NCI-H460 (cell line): ENCODE measurements around the gene ABCA1. TPM values are rescaled to one million over a fixed set of nuclear protein-coding genes. Genes with fewer than 3 reads are reported as not detected.
"Not testable (repeated sequence)": the region's sequence is repeated elsewhere in the genome, so short reads cannot be mapped to it uniquely, and the experiment has no call there.

Experiments
- DNase-seq: peaks from one replicate; pipeline ENCODE4 v3.0.0-alpha.2; 2016; ENCODE audit warnings: low read depth; ENCODE audit errors: extremely low read depth
- polyA plus RNA-seq: library from polyadenylated mRNA; depleted of rRNA; stranded (reverse); fragments of >200 nt; gene quantifications from 2 replicates; pipeline ENCODE4 v1.2.3, GENCODE V29; 2014; cell fraction: nucleus; rRNA removed
- total RNA-seq: library from RNA; depleted of rRNA; stranded (reverse); fragments of >200 nt; shearing (Covaris generic); gene quantifications from 2 replicates; pipeline ENCODE4 v1.2.3, GENCODE V29; 2014; rRNA removed

Gene ABCA1, protein sequence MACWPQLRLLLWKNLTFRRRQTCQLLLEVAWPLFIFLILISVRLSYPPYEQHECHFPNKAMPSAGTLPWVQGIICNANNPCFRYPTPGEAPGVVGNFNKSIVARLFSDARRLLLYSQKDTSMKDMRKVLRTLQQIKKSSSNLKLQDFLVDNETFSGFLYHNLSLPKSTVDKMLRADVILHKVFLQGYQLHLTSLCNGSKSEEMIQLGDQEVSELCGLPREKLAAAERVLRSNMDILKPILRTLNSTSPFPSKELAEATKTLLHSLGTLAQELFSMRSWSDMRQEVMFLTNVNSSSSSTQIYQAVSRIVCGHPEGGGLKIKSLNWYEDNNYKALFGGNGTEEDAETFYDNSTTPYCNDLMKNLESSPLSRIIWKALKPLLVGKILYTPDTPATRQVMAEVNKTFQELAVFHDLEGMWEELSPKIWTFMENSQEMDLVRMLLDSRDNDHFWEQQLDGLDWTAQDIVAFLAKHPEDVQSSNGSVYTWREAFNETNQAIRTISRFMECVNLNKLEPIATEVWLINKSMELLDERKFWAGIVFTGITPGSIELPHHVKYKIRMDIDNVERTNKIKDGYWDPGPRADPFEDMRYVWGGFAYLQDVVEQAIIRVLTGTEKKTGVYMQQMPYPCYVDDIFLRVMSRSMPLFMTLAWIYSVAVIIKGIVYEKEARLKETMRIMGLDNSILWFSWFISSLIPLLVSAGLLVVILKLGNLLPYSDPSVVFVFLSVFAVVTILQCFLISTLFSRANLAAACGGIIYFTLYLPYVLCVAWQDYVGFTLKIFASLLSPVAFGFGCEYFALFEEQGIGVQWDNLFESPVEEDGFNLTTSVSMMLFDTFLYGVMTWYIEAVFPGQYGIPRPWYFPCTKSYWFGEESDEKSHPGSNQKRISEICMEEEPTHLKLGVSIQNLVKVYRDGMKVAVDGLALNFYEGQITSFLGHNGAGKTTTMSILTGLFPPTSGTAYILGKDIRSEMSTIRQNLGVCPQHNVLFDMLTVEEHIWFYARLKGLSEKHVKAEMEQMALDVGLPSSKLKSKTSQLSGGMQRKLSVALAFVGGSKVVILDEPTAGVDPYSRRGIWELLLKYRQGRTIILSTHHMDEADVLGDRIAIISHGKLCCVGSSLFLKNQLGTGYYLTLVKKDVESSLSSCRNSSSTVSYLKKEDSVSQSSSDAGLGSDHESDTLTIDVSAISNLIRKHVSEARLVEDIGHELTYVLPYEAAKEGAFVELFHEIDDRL (N-terminal part only)
- total RNA-seq = 5.9 and 6.6 TPM in 2 replicates
- 2.4 and 2.7 TPM in 2 replicates for polyA plus RNA-seq

DNA sequence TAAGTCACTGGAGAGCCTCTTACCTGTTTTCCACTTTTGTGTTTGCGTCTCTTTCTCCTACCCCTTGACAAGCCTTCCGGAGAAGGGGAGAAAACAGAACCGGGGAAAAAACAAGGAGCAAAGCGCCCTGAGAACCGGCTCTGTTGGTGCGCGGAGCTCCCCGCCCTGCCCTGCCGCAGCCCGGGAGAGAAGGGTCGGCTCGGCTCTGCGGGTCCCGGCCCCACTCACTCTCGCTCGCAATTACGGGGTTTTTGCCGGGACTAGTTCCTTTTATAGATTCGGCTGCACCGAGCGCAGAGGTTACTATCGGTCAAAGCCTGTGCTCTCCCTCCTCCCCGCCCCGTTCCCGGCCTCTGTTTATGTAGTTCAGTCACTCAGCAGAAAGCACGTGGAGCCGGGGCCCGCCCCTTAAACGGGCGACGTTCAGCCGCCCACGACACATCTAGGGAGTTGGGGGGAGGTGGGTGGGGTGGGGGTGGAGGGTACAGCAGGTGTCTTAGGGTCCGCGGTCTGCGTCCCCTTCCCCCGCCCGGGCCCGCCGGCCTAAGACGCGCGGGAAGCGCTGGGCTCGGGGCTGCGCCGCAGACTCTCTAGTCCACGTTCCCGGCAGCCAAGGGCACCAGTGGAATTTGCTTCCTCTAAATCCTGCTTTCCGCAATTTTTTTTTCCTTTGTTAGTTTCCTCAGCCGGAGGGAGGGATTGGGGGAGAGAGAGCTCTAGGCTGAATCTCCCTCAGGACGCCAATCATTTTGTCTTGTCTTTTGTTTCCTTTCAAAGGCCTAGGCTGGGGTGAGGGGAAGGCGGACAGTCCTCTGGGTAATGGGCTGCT, at the start of gene ABCA1:
Gene ABCA1, minus strand, starts transcription at position 244 of the 829 bp plus-strand sequence. CDS start 24,476 bp downstream, outside the sequence.
- DNase-seq = peak; percentile 43

DNA sequence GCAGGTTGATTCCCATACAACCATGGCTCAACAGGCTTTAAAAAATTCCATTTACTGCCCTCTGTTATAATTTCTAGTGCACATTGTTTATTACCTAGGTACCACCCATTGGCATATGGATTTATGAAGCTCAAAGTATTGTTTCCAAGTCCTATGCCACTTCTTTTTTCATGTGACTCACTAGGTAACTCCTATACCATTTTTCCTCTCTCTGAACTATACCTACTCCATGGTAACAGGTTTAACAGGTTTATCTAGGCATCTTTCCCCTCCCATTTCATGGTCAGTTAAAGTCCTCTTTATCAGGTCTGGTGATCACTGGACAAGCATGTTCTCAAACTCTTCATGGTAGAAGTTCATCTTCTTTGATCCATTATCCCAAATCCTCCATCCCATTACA, 49.6 kb upstream of the ABCA1 start:
- no peak for DNase-seq

DNA sequence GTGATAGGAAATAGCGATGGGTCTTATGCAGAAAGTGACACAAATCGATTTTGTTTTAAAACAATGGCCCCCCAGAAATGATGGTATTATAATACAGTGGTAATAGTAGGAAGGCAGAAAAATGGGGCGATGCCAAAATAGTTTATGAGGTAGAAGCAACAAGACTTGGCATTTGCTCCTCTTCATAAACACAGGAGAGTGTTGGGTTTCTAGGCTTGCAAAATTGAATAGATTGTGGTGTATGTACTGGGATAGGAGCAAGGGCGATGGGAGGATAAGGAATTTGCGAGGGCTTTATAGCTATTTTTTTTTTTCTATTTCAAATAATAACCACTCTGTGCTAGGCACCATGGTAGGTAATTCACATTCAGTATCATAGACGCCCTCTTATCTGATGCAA, 49.2 kb upstream of the ABCA1 start:
- no peak for DNase-seq

DNA sequence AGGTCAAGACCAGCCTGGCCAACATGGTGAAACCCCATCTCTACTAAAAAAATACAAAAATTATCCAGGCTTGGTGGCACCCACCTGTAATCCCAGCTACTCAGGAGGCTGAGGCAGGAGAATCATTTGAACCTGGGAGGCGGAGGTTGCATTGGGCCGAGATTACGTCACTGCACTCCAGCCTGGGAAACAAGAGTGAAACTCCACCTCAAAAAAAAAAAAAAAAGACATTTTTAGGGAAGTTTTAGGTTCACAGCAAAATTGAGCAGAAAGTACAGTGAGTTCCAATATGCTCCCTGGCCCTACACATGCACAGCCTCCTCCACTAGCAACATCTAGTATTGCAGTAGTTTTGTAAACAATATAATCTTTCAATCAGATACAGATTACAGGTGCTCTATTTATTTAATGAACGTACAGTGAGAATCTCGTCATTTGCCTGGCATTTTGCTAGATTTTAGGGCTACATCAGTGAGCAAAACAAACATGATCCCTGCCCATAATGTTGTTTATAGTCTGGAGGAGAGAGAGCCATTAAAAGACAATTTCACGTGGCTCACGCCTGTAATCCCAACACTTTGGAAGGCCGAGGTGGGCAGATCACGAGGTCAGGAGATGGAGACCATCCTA, 48.1 kb upstream of the ABCA1 start:
- DNase-seq = not testable (repeated sequence)

DNA sequence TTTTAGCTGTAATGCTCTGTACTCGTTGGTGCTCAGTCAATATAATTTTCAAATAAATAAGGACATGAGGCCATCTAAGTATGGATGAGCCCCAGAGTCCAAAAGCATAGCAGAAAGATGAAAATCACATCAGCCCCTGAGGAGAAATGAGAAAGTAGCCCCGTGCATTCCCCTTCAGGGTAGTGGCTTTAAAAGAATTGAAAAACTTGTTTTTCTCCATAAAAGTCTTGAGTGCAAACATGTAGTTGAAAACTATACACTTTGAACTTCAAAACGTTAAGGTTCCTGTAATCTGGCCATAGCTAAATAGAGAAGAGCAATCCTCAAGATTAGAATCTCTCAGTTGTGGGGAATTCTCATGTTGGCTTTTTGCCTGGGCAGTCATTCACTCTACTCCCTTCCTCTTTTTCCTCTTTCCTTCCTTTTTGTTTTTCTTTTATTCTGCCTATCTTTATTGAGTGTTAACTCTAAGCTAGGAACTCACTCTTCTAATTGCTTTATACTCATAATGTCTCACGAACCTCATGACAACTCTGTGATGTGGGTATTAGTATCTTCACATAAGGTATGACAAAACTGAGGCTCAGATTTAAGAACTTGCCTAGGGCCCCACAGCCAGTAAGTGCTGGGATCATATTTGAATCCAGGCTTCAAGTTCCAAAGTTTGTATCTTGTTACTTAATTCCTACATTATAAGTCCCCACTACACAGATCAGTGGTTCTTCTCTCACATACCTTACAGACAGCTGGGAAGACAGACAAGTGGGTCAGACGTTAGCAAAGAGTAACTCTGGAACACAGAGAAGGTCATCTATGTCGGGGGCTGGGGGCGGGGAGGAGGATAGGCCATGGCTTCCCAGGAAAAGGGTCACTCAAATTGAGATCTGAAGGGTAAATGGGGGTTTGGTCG, 46.4 kb upstream of the ABCA1 start:
- no peak for DNase-seq

DNA sequence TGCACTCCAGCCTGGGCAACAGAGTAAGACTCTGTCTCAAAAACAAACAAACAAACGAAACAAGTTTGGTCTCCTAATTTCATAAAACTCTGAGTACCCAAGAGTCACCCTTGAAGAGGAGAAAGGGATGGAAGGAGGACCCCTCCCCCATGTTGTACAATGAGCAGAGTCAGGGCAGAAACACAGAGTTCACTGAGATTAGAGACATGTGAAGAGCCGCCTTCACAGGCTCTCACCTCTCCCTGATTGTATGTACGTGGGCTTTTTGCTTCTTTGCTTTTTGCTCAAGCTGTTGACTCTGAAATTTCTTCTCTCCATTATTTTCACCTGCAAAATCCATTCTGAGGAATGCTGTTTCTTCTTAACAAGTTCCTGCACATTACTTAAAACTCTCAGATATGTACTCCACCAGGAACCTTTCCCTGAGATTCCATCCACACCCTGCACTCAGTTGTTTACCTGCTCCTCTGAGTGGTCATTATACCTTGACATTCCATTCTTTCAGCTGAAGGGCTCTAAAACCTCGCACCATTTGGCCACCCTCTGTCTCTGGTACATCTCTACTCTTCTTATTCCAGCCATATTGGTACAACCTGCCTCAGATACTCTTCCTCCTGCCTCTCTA, 44.4 kb upstream of the ABCA1 start:
- DNase-seq = no peak

DNA sequence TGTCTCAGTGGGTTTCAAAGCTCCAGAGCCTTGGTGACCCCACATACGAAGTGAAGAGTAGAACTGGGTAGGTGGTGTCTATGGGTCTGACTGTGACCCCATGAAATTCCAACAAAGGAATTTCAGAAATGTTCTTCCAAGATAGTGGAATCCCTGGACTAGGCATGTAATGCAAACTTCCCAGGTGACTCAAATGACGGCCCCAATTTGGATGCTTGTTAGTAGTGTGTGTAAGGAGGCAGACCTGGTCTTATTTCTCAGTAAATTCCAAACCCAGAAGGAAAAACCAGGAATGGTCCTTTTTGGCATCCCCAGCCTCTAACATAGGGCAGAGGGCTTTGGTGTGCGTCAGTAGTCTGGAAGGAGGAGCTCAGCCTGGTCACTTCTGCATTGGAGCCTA, 43.6 kb upstream of the ABCA1 start:
- DNase-seq = no peak

DNA sequence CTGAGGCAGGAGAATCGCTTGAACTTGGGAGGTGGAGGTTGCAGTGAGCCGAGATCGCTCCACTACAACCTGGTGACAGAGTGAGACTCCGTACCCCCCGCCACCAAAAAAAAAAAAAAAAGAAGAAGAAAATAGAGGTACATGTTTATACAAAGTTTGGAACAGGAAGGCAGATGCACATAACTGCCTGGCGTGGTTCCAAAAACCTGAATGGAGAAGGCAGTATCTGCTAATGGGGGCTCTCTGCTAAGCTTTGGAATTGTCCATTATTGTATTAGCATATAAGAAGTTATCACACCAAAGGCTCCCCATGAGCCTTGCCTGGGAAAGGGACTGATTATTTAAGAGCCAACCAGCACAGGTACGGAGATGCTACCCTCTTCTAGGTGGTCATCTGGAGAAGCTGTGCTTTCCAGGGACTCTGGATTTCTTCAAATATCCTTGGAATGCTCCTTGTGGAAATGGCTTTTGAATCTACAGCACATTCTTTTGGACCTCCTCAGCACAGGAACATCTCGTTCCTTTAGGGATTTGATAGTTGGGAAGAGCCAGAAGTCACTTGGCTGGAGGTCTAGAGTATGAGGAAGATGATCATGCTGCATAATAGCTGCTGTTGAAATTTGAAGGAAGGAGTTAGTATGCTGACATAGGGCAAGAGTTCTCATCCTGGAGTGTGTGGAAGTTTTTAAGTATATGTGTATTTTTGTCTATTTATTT, 42.5 kb upstream of the ABCA1 start:
- no peak for DNase-seq

DNA sequence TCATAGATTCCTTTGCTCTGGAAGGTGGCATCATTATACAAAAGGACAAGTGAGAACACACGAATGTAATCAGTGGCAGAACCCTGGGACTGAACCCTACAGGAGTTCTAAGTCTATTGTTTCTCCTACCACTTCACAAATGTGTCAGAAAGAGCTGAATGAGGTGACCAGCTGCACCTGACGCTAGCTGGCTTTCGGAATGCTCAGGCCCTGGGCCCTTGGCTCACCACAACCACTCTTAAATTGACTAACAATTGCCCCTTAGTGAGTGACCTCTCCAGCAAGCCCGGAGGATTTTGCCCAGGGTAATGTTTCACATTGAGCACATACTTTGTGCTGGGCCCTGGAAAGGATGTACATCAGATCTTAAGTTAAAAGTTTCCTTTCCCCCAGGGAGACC, 41.2 kb upstream of the ABCA1 start:
- DNase-seq = no peak

DNA sequence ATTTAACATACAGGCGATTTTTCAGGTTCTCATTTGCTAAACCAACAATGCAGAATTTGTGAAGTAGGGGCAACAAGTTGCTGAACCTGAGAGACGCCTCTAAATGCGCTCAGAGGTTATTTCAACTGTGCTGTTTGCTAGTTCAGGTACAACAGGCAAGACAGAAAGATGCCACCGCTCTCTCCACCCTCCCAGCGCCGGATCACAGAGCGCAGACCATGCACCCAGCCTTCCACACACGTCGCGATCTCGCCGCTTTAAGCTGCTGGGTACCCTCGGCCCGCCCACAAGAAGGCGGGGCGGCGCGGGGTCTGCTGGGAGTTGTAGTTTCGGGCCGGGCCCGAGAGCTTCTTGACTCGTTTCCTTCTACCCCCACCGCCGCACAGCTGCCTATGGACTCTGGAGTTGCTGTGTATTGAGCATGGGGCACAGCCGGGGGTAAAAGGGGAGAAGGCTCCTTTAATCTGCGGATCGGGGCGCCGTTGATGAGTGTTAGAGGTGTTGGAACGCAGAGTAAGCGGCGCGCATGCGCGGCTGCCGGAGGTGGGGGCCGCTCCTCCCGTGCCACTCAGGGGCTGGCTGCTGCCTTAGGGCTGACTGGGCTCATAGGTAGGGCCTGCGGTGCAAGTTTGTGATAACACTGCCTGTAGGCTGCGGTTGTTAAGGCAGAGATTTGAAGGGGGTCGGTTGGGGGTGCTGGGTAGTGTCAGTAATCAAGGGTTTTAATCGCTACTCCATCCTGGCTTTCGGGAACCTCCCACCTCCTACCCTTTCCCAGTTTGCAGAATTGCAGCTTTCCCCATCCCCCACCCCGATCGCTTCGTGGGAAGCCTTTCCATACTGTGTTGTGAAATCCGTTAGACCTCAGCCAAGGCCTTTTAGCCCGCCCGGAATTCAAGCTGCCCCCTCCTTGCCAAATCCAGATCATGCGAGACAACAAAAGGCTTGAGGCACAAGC, 40.3 kb upstream of the ABCA1 start:
- peak; percentile 78 for DNase-seq

DNA sequence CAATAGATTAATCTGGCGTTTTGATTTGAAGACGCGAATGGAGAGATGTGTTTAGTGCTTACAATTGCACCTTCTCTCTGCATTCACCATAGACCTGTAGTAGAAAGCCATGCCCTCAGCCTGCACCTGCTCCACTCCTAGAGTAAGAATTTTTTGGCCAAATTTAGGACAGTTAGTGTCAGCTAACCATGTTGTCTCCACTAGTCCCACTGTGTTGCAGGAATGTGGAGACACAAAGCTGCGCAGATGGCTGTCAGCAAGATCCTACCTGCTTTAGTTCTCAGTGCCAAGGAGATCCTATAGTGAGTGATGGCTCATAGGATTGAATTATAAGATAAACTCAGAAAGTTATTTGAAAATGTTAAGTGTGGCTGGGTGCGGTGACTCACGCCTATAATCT, 35.1 kb upstream of the ABCA1 start:
- DNase-seq = no peak

DNA sequence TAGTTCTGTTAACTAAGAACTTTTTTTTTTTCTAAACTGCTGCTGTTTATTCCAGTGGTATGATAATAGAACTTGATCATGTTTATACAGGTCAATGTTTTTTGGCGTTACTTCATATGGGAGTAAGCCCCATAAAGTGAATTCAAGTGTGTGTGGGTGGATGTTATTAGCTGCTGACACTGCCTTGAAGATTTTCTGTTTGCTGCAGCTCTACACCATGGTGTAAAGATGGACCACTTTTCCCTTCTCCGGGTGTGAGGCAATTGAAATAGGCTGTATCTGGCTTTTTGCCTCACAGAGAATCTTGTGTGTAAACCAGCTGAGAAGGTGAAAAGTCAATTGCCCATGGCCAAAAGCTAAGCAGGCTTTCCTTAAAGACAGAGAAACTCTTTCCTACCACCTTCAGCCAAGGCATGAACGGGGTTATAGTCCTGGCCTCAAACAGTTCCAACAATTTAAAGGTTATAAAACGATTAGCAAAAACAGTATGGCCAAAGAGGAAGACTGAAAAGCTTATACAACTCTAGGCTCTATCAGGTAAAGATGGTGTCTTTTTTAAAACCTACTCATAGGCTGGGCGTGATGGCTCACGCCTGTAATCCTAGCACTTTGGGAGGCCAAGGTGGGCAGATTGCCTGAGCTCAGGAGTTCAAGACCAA, 33.9 kb upstream of the ABCA1 start:
- no peak for DNase-seq

DNA sequence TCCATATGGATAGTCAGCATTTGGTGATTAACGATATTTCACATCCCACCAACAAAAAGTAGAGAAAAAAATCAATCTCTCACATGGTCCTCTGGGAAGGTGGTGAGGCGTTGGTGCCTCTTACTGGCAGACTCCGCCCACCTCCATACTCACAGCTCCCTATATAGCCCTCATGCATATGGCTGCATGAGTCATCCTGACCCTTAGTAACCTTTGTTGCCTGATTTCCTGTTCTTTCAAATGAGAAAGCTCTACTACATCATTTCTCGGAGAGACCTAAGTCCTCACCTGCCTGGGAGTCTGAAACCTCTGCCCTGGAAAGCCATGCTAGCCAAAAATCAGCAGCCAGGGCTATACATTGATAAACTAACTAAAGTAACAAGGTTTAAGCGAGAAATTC, 33.3 kb upstream of the ABCA1 start:
- peak; percentile 62 for DNase-seq

DNA sequence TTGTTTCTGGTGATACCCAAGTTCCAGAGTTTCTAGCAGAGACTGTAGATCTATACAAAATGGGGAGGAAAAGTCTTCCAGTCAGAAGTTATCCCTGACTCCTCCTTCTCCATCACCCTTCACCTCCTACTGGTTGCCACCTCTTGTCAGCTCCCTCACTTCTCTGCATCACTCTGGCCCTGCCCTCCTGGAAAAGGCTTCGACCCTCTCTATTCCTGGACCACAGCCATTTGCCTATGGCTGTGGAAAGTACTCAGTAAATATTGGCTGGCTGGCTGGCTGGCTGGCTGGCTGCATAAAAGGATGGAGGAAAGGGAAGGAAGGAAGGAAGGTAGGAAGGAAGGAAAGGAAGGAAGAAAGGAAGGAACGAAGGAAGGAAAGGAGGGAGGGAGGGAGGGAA, 32.7 kb upstream of the ABCA1 start:
- no peak for DNase-seq

DNA sequence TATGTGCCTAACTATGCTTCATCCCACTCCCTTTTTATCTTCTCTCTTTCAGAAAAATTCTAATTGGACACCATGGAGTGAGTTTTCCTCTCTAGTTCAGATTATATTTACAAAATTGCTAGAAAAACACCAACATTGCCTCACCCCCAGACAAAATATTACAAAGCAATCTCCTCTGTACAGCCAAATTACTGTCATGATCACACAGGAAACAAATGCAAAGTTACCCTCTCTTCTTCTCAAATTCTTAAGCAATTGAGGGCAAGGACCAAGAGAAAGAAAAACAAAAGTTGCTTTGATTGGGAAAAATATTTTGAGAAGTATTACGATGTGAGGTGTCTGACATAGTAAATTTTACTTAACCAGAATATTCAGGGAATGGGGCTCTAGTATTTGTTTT, 30.8 kb upstream of the ABCA1 start:
- DNase-seq = no peak

DNA sequence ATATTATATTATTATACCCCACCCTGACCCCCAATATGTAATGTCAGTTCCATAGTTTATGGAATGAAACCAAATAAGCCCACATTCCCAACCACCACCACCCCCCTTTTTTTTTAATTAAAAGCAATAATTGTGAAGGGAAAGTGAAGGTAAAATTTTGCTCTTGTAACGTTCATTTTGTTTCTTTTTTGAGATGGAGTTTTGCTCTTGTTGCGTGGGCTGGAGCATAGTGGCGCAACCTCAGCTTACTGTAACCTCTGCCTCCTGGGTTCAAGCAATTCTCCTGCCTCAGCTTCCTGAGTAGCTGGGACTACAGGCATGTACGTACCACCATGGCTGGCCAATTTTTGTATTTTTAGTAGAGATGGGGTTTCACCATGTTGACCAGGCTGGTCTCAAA, 30.1 kb upstream of the ABCA1 start:
- DNase-seq = not testable (repeated sequence)
